HG02938 (cell line): ENCODE data around the gene ATP1A2.

Experiments
- ATAC-seq: cut with Tn5 transposase; IDR thresholded peaks from one replicate; pipeline ENCODE4 v1.9.1; 2021; ENCODE audit warnings: mild to moderate bottlenecking, moderate library complexity; ENCODE audit not compliant: unreplicated experiment

ATP1A2 gene

DNA sequence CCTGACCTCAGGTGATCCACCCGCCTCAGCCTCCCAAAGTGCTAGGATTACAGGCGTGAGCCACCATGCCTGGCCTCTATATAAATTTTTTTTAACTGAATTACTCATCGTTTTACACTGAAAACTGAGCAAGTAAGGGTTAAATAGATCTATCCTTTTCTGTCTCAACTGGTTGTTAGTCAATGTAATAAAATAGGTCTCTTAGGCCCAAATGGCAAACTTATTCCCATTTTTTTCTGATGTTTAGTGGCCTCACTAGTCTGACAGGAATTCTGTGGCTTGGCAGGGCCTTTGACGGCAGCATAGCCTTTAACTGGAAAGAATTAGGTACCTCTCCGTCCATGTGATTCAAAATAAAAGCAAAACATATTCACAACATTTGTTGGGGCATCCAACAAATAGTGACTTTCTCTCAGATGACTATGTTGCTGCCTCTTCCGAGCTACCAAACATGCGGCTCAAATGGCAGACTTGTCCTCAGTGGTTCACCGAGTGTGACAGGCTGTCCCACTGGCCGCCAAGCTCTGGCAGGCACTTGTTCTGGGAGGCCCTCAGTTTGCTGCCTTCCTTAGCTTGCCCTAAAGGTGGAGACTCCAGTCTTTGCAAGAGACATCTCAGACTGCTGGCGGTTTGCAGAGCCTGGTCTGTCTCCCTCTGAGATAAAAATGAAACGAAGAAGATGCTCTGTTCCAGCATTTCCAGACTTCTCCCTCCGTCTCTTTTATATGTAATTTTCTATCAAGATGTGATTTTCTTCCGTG, 53.2 kb downstream of the ATP1A2 start:
- no peak for ATAC-seq

DNA sequence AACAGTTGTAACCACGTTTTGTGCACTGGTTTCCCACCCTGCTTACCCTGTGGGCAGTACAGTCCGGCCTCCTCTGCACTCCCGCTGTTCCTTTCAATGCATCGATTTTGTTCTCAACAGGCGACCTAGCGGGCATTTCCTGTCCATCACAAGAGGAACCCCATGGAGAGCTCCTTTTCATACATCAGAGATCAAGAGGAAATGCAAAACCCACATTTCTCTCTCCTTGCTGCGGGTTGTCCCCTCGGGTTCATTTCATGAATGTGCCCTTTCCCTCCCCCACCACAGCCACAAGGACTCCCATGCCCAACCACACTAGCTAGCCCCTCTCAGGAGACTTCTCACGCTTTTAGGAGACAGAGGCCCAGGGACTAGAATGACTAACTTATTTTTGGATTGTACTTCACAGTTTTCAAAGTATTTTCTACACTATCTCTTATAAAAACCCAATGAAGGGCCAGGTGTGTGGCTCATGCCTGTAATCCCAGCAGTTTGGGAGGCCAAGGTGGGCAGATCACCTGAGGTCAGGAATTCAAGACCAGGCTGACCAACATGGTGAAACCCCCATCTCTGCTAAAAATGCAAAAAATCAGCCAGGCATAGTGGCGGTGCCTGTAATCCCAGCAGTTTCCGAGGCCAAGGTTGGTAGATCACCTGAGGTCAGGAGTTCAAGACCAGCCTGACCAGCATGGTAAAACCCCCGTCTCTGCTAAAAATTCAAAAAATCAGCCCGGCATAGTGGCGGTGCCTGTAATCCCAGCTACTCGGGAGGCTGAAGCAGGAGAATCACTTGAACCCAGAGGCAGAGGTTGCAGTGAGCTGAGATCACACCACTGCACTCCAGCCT, 54.2 kb downstream of the ATP1A2 start:
- peak; percentile 50 for ATAC-seq

DNA sequence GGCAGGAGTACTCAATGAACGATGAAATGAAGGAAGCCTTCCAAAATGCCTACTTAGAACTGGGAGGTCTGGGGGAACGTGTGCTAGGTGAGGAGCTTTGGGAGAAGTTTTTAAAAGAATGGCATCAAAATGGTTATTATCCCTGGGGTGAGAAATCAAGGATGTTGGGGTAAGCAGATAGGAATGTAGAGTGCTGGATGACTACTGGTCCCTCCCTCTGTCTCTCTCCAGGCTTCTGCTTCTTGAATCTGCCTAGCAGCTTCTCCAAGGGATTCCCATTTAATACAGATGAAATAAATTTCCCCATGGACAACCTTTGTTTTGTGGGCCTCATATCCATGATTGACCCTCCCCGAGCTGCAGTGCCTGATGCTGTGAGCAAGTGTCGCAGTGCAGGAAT, 55.8 kb downstream of the ATP1A2 start:
- ATAC-seq = no peak

DNA sequence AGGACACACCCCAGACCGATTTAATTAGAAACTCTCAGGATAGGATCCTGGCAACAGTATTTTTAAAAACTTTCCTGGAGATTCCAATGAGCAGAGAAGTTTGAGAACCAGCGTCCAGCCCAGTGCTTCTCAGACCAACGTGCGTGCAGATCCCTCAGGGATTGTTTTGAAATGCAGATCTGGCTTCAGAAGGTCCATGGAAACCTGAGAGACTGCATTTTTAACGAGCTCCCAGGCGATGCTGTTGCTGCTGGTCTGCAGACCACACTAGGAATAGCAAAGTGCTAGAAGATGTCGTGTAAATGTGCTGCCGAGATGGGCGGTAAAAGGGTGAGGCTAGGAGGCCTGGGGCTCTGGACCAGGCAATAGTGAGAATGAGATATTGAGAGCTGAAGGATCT, 56.4 kb downstream of the ATP1A2 start:
- no peak for ATAC-seq

DNA sequence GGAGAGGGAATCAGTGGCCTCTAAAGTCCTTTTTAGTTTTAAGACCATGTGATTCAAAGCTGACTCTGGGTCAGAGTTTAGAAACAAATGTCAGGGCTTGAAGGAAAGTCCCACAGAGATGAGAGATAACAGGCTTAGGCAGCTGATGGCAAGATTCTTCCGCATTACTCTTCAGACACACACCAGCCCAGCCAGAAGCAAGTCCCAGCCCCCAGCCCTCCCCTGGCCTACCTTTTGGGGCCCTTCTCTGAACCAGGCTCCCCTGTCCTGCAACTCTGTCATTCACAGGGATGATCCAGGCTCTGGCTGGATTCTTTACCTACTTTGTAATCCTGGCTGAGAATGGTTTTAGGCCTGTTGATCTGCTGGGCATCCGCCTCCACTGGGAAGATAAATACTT, 61.7 kb downstream of the ATP1A2 start:
- ATAC-seq = no peak

DNA sequence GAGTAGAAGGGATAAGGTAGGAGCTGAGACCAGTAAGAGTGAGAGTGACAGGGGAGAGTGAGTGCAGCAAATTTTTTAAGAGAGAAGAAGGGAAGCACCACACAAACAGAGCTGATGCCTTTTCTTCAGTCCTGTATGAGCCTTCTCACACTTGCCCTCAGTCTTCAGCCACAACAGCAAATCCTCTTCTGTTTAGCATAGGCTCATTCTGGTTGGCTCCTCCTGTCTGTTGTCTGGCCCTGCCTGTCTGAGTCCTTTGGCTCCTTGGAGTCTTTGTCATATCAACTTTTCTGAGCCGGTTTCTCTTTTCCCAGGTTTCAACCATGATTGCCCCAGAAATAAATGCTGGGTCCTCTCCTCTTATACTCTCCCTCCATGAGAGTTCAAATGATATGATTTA, 62.1 kb downstream of the ATP1A2 start:
- ATAC-seq = no peak

DNA sequence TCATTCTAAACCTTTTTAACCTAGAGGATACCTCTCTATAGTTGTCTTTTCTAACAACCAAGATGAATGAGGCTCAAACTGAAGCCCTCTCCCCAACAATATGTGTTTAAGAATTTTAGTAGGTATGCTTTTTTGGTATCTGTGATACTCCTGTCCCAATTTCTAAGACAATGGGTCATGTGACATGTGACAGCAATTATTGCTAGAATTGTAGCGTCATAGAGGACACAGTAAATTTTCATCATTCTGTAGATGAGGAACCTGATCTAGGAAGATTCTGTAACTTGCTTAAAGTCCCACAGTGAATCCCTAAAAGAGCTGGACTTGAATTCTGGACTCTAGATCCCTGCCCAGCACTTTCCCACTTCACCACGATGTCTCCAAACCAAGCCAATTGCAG, 63.2 kb downstream of the ATP1A2 start:
- no peak for ATAC-seq

DNA sequence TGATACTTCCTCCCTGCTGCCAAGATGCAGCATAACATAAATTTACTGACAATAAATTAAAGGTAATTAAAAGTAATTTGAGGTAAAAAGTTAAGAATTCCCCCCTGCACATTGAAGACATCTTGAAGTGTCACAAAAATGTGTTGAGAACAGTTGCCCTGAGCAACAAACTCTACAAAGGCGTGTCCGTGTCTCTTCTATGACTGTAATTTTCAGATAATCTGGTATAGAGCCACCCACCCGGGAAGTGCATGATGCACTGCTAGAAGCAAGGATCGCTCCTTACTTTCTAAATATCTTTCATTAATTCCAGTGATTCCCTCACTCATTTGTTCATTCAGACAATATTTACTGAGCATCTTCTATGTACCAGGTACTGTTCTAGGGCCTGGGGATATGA, 63.8 kb downstream of the ATP1A2 start:
- ATAC-seq = no peak

DNA sequence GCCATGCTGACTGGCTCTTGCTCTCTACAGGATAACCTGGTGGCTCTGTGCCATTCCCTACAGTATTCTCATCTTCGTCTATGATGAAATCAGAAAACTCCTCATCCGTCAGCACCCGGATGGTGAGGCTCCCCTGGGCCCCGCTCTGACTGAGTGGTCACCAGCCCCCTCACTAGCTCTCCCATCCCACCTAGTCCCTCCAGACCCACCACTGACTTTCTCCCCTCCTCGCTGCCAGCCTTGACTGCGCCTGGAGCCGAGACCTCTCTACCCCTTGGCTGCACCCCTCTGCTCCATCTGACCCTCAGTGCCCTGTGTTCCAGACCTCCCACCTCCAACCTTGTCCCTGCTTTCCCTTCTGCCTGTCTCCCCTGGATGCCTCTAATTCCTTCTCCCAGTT, 70.7 kb downstream of the ATP1A2 start:
- ATAC-seq = no peak

DNA sequence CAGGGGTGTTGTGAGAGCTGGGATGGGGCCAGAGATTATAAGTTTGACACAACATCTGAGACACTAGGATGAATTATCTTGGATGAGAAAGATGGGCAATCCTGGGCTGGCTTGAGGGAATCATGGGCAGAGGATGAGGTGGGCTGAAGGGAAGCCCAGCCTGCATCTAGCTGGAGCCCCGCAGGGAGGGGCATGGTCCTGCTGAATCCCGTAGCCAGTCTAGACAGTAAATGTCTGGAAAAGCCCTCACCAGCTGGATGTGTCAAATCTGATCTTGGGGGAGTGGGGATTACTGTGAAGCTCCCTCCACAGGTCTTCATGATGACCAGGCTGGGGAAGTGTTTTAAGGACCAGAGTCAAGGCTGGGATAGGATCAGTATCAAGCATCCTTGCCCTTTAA, 71.2 kb downstream of the ATP1A2 start:
- no peak for ATAC-seq

DNA sequence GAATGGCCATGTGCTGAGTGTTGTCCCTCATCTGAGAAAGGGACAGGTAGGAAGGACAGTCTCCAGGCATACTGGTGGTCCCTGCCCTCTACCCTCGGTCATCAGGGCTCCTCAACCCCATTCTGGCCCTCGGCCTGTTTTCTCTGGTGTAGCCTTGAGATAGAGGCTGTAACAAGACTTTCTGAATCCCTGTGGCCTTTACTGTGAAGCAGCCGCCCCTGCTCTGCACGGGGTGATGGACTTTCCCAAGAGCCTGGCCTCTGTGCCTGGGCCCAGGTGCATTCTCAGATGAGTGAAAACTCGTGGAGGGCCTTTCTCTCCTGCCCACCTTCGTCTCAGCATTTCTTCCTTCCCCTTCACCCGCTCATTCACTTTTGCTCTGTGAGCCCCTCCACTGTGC, 71.8 kb downstream of the ATP1A2 start:
- ATAC-seq = no peak

DNA sequence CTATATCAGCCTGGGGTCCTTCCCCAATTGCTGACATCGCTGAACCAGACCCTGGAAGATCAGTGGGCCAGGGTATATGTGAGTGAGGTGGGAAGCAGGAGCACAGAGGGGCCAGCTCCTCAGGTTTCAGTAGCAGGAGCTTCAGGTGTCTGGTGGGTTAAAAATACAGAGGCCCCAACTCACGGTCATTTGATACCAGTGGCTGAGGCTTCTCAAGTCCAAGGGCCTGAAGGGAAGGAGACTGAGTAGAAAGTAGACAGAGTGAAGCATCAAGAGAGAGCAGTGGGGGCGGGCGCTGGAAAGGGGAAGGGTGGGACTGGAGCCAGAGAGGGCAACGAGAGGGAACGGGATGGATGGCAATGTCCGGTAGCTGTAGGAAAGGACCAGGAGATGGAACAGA, 72.8 kb downstream of the ATP1A2 start:
- ATAC-seq = no peak

DNA sequence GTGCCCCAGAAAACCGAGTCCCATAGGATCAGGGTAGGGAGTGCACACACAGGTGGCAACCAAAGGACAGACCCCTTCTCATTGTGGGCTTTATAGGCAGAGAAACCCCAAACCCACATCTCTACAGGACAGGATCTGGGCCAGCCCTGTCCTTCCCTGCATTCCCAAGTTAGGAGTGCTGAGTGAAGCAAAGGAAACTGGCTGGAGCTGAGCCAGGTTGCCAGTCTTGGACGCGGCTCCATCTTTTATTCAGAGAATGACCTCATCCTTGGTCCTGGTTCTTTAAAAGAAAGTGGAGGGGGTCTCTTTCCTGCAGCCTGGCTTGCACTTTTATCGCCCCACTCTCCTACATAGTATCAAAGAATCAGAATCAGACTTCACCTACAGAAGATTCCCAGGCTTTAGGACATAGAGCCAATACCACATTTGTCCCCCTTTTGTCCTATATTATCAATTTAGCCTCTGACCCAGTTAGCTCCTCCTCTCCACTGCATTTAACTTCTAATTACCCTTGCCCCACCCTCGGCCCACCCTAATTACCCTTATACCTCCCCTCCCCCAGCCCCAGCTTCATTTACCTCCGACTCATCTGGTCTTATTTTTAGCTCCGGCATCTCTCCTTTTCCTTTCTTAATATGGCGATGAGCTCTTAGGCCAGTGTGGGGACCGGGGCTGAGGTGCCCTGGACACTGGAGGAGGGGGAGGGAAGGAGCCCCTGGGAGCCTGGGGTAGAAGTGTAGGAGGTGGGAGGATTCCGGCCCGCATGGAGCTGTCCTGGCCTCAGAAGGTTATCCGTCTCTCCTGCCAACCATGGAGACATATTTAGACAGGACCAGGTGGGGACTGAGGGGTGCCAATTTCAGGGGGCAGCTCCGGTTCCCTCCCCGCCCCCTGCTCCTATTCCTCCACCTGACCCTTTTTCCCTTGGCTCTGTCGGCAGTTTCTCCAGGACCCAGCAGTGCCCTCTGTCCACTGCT, 74.4 kb downstream of the ATP1A2 start, which contains the start of gene CASQ1:
CASQ1 (plus strand) TSS at position 927 of the 977 bp plus-strand sequence. CDS start 177 bp downstream, outside the sequence.
- no peak for ATAC-seq

DNA sequence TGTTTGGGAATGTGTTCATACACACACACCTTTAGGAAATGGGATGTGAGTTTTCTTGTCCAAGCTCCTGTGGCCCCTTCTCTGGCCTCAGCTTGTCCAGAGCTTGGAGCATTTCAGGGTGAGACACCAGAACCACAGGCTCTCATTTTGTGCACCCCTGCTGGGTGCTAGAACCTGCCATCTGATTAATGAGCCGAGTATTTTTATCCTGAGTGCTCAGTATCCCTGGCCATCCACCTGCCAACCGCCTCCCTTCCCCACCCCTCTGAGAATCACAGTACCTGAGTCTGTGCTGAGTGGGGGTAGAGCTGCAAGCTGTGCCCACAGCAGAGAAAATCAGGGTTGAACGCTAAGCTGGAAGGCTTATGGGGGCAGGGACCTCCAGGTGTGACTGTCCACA, 76.2 kb downstream of the ATP1A2 start:
- ATAC-seq = no peak

DNA sequence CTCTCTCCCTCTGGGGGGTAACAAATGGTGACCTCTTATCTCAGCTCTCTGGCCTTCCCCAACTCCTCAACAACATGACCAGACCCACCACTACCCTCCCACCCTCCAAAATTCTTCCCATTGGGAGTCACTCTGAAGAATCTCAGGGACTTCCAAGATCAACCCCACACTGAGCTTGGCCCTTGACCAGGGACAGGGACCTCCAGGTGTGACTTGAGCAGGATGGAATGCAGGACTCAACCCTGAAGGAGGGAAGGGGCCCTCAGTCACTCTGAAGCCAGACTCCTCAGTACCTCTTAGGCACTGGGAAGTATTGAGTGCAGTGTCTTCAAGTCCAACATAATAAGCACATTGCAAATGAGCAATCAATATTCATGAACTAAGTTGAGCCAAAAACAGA, 76.7 kb downstream of the ATP1A2 start:
- ATAC-seq = no peak
